Inflammatory macrophage (primary cell): ENCODE measurements around the gene STK11IP.

ENCODE experiments used
- DNase-seq, 2 donors: peaks; one replicate each; pipeline ENCODE4 v3.0.0-alpha.2; 2020 to 2022

The STK11IP gene

DNA sequence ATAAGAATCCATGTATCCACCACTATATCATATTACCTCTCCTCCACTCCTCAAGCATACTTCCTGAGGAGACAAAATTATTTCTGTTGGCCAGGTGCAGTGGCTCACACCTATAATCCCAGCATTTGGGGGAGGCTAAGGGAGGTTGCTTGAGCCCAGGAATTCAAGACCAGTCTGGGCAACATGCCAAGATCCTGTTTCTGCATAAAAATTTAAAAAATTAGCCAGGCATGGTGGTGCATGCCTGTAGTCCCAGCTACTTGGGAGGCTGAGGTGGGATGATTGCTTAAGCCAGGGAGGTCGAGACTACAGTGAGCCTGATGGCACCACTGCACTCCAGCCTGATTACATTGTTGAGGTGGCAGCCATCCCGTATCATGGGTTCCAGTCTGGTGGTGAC lies 16.3 kb upstream of the STK11IP start:
- no peak for DNase-seq

DNA sequence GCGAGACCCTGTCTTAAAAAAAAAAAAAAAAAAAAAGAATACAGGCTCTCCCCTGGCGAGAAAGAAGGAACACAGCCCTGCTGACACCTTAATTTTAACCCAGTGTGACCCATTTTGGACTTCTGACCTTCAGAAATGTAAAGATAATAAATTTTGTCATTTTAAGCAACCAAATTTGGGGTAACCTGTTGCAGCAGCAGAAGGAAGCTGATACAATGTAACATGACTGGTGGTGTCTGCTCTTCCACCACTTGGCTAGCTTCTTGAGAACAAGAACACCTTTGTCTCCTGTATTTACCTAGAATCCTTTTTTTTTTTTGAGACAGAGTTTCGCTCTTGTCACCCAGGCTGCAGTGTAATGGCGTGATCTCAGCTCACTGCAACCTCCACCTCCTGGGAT lies 6.6 kb upstream of the STK11IP start:
- no peak for DNase-seq

DNA sequence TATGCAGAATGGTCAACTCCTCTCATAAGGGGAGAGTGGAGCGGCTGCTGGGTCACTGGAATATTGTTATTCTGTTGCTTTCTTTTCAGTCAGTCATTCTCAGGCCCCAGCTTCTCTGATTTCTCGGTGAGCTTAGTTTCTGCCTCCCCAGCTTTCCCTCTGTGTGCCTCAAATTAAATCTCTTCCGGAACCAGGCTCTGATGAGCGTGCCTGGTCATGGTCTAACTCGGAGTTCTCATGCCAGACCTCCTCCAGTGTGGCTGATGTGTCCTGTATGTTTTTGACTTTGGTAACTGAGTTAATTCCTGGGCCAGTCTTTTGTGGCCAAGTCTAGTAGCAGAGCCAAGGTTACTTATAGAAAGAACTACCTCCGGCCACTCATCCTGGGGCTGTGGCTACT lies 4.9 kb upstream of the STK11IP start:
- no peak for DNase-seq

DNA sequence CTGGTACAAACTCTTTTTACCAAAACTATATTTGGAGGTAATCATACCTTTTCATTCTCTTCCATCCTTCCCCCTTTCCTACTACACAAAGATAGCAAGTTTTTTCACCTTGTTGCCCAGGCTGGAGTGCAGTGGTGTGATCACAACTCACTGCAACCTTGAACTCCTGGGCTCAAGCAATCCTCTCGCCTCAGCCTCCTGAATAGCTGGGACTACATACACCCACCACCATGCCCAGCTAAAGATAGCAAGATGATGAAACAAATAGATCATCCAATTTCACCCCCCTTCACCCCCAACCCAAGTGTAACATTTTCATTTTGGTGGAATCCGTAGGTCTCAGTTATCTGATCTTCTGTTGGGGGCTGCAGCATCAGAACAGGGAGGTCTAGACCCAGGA lies 4.5 kb upstream of the STK11IP start:
- no peak for DNase-seq

DNA sequence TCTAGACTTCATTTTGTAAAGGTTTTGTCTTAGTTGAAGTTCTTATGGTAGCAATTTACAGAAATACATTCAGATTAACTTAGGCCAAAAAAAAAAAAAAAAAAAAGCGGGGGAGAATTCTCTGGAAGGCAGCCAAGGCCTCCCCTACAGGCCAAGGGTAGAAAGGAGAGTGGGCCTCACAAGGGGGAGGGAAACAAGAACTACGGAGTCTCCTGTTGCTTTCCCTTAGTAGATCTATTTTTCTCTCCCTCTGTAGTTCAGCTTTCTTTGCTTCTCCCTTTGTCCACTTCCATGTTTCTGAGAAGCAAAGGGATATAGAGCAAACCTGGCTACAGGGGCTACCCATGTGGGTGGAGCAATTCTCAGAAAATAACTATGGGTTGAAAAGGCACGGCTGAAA lies 2.4 kb upstream of the STK11IP start:
- DNase-seq, result peak; percentile 18 to 30

DNA sequence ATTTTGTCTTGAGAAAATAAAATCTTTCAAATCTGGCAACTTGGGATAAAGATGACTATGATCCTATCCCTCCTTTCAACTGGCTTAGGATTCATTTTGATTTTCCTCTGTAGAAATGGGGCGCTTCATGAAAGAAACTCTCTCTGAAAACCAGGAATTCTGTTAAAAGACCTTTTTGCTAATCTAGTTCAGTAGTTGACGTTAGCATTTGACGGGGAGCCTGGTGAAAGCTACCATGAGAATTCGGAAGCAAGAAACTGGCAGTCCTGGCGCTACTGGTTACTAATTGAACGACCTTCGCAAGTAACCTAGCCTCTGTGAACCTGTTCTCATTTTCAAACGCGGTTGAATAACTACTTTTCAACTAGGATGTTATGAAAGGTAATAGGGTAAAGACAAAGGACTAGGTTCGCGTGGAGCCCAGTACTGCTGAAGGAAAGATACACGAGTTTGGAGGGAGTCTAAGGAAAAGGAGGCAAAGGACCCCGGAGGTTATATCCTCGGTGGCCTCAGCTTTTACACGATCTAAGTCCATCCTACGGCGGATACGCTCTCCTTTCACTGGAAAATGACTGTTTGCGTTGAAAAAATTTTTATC lies 604 bp upstream of the STK11IP start:
- DNase-seq, result peak in 1 of 2 donors; percentile 4

DNA sequence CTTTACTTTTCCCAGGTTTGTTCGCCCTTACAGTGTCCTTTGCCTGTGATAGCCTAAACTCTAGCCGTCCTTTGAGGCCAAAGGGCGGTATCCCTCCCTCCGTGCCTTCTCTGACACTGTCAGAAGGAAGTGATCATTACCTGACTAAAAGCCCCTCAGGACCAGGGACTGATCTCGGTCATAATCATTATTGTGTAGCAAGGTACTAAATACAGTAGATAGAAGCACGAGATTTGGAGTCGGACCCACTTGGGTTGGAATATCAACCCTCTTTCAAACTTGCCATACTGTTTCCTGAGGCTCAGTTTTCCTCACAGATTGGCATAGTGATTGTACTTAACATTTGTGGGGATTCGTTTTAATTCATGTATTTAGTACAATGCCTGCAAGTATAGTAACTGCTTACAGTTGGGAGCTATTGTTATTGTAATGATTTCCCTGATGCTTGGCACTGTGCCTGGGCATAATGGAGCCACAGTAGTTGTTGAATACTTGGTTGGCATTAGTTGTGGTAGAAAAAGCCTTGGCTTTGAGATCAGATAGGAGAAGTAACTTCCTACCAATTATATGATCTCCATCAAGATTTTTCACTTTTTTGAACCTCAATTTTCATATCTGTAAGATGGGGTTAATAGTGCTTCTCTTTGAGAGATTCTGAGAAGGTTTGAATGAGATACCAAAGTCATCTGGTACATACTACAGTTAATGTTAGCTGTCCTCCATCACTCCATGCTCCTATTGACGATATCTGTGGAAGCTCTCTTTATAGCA lies 836 bp downstream of the STK11IP start:
- DNase-seq, result no peak

DNA sequence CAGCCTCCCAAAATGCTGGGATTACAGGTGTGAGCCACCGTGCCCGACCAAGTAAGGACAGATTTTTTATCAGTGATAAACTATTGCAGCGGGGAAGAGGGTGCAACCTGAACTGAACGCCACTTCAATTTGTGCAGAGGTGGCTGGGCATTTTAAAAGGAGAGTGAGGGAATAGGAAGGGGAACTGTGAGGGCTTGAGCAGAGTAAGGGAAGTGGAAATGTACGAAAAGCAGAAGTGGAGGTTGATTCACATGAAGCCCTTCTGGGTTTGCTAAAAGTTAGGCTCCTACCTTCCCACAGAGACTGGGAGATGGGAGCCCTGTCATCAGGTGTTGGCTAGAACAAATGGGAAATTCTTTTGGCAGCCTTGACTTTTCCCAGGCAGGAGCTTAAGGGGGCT lies 6.1 kb downstream of the STK11IP start:
- DNase-seq, result peak; percentile 43 to 49

DNA sequence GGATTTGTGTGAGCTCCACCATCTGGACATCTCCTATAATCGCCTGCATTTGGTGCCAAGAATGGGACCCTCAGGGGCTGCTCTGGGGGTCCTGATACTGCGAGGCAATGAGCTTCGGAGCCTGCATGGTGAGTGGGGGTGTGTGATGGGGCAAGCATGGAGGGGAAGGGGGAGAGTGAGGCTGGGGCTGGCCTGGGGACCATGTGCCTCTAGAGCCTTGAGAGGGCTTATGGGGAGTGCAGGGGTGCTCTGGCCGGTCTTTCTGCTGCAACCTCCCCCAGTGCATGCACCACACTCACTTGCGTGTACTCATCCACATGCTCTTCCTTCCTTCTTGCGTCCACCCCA lies 7.9 kb downstream of the STK11IP start:
- DNase-seq, result no peak

DNA sequence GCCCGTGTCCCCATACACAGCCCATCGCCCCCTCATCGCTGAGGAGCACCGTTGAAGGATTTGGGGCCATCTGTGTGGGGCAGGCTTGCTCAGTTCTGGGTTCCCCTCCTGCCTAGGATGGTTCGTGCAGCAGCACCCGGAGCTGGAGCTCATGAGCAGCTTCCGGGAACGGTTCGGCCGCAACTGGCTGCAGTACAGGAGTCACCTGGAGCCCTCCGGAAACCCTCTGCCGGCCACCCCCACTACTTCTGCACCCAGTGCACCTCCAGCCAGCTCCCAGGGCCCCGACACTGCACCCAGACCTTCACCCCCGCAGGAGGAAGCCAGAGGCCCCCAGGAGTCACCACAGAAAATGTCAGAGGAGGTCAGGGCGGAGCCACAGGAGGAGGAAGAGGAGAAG lies 10.3 kb downstream of the STK11IP start:
- no peak for DNase-seq

DNA sequence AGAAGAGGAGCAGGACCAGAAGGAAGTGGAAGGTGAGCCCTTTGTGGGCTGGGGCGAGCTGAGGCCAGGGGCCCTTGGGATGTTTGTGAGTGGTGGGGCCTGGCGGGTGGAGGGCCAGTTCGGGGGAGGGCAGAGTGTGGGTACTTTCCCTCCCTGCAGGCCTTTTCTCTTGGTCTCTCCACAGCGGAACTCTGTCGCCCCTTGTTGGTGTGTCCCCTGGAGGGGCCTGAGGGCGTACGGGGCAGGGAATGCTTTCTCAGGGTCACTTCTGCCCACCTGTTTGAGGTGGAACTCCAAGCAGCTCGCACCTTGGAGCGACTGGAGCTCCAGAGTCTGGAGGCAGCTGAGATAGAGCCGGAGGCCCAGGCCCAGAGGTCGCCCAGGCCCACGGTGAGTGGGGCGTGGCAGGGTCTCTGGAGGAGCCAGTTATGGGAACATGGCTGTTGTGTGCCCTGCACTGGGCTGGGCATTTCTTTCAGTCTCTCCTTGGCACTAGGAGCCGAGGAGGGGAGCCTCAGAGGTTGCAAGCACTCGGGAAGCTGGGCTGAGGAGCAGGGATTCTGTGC lies 10.8 kb downstream of the STK11IP start:
- no peak for DNase-seq

DNA sequence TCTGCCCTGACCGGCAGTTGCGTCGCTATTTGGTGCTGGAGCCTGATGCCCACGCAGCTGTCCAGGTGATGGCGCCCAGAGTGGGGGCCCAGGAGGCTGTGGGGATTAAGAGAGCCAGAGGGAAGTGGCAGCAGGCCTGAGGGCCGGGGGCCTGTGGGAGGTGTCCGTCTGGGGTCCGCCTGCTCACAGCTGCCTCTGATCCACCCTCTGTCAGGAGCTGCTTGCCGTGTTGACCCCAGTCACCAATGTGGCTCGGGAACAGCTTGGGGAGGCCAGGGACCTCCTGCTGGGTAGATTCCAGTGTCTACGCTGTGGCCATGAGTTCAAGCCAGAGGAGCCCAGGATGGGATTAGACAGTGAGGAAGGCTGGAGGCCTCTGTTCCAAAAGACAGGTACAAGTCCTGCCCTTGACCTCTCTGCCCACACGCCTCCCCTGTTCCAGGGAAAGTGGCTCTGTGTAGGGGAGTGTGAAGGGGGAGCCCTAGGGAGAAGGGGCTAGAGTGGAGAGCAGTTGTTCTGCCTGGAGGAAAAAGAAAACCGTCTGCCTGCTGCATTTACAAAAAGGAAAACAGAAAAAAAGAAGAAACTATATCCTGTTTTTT lies 11.6 kb downstream of the STK11IP start:
- no peak for DNase-seq

DNA sequence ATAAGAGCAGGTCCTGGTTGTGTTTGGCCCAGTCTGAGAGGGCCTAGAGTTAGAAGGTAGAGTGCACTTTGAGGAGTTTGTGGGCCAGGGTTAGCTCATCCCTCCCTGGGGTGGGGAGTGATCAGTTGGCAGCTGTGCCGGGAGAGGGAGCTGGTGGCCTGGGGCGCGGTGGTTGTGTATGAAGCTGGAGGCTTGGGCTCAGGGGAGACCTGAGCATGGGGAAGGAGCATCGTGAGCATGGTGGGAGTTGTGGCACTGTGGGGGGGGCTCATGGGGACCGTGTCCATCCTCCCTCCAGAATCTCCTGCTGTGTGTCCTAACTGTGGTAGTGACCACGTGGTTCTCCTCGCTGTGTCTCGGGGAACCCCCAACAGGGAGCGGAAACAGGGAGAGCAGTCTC lies 13.6 kb downstream of the STK11IP start:
- DNase-seq, result no peak

DNA sequence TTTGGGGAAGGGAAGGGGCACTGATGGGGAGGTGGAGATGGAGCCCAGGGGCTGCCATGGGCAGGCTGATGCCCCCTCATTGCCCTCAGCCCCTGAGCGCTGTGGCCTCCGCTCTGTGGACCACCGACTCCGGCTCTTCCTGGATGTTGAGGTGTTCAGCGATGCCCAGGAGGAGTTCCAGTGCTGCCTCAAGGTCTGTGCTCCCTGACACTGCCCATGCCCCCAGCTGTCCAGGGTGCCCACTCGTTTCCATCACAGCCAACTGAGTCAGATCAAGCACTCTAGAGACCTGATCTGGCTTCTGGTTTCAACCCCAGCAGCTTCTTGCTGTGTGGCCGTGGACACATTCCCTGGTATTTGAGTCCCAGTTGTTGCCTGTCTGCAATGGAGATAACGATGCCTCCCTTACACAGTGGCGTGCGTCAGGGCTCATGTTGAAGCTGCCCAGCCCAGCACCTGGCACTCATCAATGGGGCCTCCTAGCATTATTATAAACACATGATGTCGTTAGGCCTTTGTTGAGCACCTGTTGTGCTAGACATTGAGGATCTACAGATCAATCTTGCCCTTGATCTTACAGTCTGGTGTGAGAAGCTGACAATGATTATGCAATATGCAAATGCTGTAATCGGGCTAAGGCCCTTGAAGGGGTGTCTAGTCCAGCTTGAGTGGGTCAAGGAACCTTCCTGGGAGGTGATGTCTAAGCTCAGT lies 14.4 kb downstream of the STK11IP start:
- no peak for DNase-seq

DNA sequence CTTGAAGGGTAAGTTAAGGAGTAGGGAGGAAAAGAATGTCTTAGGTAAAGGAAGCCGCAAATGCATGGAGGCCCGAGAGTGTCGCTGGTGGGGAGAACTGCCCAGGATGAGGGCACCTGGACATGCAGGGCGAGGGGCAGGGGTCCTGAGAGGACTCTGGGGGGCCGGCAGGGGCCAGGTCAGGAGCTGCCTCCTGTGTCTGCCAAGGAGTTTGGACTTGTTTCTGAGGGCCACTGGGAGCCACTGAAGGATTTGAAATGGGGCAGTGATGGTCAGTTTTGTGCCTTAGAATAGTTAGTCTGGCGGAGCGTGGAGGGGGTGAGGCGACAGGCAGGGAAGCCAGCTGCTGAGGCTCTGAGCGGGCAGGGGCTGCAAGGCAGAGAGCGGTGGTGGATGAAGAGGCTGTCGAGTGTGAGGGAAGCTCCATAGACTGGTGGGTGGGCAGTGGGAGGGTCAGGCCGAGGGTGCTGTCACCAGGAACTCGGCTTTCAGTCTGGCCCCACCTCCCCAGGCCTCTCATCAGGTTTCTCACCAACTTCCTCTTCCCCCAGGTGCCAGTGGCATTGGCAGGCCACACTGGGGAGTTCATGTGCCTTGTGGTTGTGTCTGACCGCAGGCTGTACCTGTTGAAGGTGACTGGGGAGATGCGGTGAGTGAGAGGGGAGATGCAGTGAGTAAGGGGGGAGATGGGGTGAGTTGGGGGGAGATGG lies 15.1 kb downstream of the STK11IP start:
- DNase-seq, result no peak

DNA sequence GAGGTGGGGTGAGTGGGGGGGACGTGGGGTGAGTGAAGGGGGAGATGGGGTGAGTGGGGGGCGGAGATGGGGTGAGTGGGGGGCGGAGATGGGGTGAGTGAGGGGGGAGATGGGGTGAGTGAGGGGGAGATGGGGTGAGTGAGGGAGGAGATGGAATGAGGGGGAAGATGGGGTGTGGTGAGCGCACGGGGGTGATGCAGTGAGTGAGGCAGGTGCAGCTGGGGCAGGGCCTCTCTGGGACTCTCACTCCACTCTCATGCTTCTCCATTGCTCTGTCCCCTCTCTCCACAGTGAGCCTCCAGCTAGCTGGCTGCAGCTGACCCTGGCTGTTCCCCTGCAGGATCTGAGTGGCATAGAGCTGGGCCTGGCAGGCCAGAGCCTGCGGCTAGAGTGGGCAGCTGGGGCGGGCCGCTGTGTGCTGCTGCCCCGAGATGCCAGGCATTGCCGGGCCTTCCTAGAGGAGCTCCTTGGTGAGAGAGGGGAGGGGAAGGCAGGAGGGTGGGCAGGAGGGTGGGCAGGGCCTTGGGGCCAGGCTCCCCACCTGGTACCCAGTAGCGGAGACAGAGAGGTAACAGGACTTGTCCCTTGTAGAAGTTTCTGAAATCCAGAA lies 15.9 kb downstream of the STK11IP start:
- DNase-seq, result no peak

DNA sequence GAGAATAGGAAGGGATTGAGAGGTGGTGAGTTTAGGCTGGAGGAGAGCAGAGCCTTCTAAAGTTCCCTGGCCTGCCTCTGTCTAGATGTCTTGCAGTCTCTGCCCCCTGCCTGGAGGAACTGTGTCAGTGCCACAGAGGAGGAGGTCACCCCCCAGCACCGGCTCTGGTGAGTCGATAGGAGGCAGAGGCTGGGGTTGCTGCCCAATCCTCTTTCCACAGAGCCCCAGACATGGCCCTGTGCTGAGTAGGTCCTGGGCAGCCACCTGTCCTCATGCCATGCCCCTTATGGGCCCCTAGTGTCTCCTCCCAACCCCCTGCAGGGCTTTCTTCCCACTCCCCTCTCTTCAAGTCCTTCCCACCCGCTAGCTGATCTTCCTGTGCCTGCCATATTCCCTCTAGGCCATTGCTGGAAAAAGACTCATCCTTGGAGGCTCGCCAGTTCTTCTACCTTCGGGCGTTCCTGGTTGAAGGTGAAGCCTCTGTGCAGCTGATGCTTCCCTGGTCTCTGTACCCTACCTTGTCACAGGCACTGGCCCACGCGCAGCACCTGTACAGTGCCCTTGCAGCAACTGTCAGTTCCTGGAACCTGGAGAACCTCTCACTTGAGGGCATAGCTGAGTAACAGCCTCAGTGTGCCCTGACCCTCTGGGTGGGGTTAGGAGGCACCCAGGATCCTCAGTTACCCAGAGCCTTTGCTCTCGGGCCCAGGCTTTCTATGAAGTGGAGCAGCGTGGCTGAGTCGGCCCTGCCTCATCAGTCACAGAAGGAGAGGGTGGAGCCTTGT lies 16.6 kb downstream of the STK11IP start:
- DNase-seq, result no peak

DNA sequence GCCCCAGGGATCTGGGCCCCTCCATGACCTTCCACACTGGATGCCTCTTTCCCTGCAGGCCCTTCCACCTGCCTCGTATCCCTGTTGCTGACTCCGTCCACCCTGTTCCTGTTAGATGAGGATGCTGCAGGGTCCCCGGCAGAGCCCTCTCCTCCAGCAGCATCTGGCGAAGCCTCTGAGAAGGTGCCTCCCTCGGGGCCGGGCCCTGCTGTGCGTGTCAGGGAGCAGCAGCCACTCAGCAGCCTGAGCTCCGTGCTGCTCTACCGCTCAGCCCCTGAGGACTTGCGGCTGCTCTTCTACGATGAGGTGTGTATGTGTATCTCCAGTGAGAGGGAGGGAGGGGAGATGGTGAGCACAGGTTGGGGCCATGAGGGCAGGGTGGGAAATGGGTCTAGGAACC lies 17.4 kb downstream of the STK11IP start:
- no peak for DNase-seq

DNA sequence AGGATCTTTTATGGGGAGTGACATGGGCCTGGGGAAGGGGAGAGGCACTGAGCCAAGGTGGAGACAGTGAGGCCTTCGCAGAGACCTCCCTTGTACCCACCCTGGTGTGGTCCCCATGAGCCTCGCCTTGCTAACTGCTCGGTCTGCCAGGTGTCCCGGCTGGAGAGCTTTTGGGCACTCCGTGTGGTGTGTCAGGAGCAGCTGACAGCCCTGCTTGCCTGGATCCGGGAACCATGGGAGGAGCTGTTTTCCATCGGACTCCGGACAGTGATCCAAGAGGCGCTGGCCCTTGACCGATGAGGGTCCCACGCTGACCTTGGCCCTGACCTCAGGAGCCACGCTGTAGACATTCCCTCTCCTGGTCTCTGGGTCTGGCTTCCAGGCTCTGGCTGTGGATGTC lies 18.2 kb downstream of the STK11IP start:
- DNase-seq, result no peak

DNA sequence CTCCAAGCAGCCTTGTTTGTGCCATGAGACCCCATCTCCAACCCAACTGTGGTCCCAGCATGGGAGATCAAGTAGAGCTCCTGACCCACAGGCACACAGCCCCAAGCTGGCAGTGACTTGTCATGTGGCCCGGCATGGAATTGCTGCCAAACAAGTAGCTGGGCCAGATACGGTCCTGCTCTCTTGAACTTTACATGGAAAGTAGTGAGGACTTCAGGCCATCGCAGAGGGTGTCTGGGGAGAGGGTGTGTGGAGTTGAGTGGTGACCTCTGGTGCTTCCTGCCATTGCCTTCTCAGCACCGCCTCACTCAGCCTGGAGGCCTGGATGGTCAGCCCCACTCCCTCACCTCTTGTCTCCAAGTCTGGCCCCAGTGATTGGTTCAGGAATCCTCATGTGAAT lies 18.9 kb downstream of the STK11IP start:
- no peak for DNase-seq

DNA sequence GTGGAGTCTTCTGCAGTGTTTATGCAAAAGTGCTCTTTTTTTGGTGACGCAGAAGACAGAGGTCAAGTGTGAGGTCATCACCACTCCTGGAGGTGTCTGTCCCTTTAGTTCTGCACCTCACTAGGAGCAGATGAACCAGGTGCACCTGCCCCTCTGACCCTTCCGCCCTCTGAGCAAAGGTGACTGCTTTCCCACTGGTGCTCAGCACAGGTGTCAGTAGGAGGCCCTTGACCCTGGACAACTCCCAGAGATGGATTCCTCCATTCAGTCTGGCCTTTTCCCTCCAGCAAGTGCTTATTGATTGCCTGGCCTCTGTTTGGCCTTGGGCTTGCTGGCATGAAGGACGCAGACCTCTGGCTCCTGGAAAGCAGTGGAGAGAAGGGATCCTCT lies 21.1 kb downstream of the STK11IP start:
- DNase-seq, result no peak

DNA sequence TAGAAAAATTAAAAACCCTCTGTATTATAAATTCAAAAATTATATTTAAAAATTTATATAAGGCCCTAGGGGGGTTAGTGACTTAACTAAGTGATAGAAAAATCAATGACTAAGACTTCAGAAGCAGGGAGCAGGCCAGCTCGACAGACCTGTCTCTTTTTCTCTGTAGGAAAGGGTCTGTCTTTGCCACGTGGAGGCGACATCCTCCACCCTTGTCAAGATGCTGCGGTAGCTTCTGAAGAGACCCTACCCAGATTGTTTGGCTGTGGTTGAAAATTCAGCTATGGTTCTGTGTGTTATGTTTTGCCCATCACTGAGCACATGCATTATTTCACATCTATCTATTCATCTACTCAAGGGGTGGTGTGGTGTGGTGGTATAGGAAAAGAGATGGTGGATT lies 21.6 kb downstream of the STK11IP start:
- DNase-seq, result no peak
